Measurements from ENCODE around the gene LSM10. TPM values are rescaled to one million over a fixed set of nuclear protein-coding genes. Genes with fewer than 3 reads are reported as not detected.
A peak's percentile ranks its signal among the peaks of the same experiment; 100 is the strongest.

LSM10 gene
- total RNA-seq, 1 experiment from 2014 or later, result 42.2 TPM

DNA sequence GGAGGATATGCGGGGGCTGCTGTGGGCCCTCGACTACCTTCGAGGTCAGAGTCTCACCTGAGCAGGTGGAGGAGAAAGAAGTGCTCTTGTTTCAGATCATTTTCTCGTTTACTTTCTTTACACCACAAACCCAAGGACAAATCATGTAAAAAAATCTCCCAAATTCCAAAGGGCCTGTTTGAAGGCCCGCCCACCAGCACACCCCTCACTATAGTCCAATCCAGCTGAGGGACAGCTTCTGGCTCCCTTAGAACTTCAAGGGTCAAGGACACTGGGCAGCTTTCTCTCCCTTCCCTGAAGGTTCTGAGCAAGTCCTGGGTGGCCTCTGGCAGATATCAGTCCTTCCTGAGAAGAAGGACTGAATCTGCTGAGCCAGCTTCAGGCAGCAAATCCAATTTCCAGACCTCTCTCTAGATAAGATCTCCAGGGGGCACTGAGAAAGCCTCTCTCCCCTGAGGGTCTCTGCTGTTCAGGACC is 17.5 kb downstream of the LSM10 start:
- Histone ChIP-seq H3K4me2 (ENCODE audit: insufficient read depth, insufficient read length, low read length) (no peak overlapping the region), H3K79me1 (ENCODE audit: insufficient read depth, low read depth, low read length, poor library complexity, severe bottlenecking) (no peaks in the 10 kb centered on the region), H2BK5ac (ENCODE audit: insufficient read length, low read length) (no peak overlapping the region), H4K8ac (replicated peaks; ENCODE audit: insufficient read length, low read depth, low read length) (no peak overlapping the region), H4K5ac (ENCODE audit: insufficient read length, low read depth, low read length) (no peak overlapping the region), H3K23ac (ENCODE audit: insufficient read length, low read depth, low read length) (no peak overlapping the region), H2BK20ac (ENCODE audit: low read depth, low read length, poor library complexity, severe bottlenecking) (no peak overlapping the region), H3K27me3 (ENCODE audit: insufficient read depth, low read length) (no peaks in the 10 kb centered on the region), H3K56ac (ENCODE audit: insufficient read length, low read depth, low read length) (no peak overlapping the region), H3K79me2 (ENCODE audit: insufficient read depth, low read length) (peaks cover 12% of the 10 kb centered on the region; the same call in 1 of the 2 replicates), H3K18ac (ENCODE audit: insufficient read length, low read depth, low read length) (no peak overlapping the region), H4K20me1 (ENCODE audit: control insufficient read depth, insufficient read depth, insufficient read length) (no peaks in the 10 kb centered on the region), H3K23me2 (ENCODE audit: insufficient read length, low read depth, low read length, poor library complexity, severe bottlenecking) (peaks cover 5% of the 10 kb centered on the region), H3K27ac (ENCODE audit: insufficient read length, low read depth, low read length) (no peak overlapping the region), H3K4me1 (ENCODE audit: insufficient read depth, low read length) (peaks cover 3% of the 10 kb centered on the region; the same call in 1 of the 2 replicates), H4K91ac (ENCODE audit: insufficient read length, low read depth, low read length) (no peak overlapping the region), H3T11ph (ENCODE audit: low read length) (no peak overlapping the region), H2AK5ac (ENCODE audit: insufficient read length, low read length) (no peak overlapping the region), H3K14ac (ENCODE audit: insufficient read depth, low read length) (no peak overlapping the region), H3K9me3 (ENCODE audit: control insufficient read depth, low read depth, low read length) (no peaks in the 10 kb centered on the region), H3K9ac (ENCODE audit: extremely low read depth, insufficient read length, low read length) (no peak overlapping the region), H2BK15ac (ENCODE audit: low read depth, low read length) (no peak overlapping the region), H3K4ac (ENCODE audit: low read depth, low read length) (no peak overlapping the region), H2BK12ac (ENCODE audit: insufficient read length, low read depth, low read length) (no peak overlapping the region), H2AFZ (ENCODE audit: low read length) (no peak overlapping the region), H2BK120ac (ENCODE audit: low read depth, low read length, poor library complexity, severe bottlenecking) (no peak overlapping the region)
- Mint-ChIP-seq H3K36me3 (ENCODE audit: insufficient read depth in 1 of 3, low read depth in 3 of 3) (peaks cover 0 to 9% (median 5%) of the 10 kb centered on the region in 3 experiments; a peak in 3 of 7 replicates), H3K4me1 (peaks cover 18 to 23% of the 10 kb centered on the region in 2 experiments), H3K27ac (peak overlapping the region in 2 of 3 experiments; percentile 80 to 85; a peak in 3 of 7 replicates), H3K27me3 (ENCODE audit: low read depth) (no peaks in the 10 kb centered on the region), H3K4me3 (no peak overlapping the region), H3K9me3 (no peaks in the 10 kb centered on the region)
- no CpG with 5 or more reads among the region's 5 CpGs for WGBS (ENCODE audit: extremely low coverage, insufficient read length, low lambda C conversion rate)
- no peak for DNase-seq
- TF ChIP-seq CTCF (conservative IDR thresholded peaks at IDR 0.05), result no peak
